ENCODE measurements around the gene GAR1. TPM values are rescaled to one million over a fixed set of nuclear protein-coding genes. Genes with fewer than 3 reads are reported as not detected.

GAR1 gene
- total RNA-seq, 1 donor from 2014 or later, result 8.6 TPM

- TF ChIP-seq, protein P1, sequence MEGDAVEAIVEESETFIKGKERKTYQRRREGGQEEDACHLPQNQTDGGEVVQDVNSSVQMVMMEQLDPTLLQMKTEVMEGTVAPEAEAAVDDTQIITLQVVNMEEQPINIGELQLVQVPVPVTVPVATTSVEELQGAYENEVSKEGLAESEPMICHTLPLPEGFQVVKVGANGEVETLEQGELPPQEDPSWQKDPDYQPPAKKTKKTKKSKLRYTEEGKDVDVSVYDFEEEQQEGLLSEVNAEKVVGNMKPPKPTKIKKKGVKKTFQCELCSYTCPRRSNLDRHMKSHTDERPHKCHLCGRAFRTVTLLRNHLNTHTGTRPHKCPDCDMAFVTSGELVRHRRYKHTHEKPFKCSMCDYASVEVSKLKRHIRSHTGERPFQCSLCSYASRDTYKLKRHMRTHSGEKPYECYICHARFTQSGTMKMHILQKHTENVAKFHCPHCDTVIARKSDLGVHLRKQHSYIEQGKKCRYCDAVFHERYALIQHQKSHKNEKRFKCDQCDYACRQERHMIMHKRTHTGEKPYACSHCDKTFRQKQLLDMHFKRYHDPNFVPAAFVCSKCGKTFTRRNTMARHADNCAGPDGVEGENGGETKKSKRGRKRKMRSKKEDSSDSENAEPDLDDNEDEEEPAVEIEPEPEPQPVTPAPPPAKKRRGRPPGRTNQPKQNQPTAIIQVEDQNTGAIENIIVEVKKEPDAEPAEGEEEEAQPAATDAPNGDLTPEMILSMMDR (IDR thresholded peaks at IDR 0.05; ENCODE audit: borderline replicate concordance), result no peak
- H3K4me3 ChIP-seq, result peak overlapping the region; percentile 61
- peaks cover 18% of the 10 kb centered on the region for H3K9me3 ChIP-seq (replicated peaks)
Observed at GRCh38 chr4:109801099-109801789, 14.3 kb upstream of the GAR1 start.

GRCh38 chr4:109801895-109802319 lies 13.7 kb upstream of the GAR1 start, which contains the start of gene CFI:
Gene CFI (minus strand): TSS chr4:109801999. CDS start chr4:109801971, 28 bp downstream.
- Histone ChIP-seq H3K9me3 (replicated peaks) (peaks cover 12% of the 10 kb centered on the region), H3K36me3 (no peaks in the 10 kb centered on the region), H3K4me1 (peaks cover 5% of the 10 kb centered on the region), H3K4me3 (peak within 1 kb of the TSS; percentile 61), H3K27me3 (ENCODE audit: low read depth) (no peaks in the 10 kb centered on the region), H3K27ac (replicated peaks) (peak within 1 kb of the TSS; percentile 75)
- no peak for DNase-seq
- TF ChIP-seq, protein P1 (IDR thresholded peaks at IDR 0.05; ENCODE audit: borderline replicate concordance), result no peak
- intact Hi-C loops (cut with micrococcal nuclease), result no loop called here

More at GRCh38 chr4:109801099-109801789, 14.3 kb upstream of the GAR1 start:
- H3K4me1 ChIP-seq, result peaks cover 5% of the 10 kb centered on the region
- intact Hi-C loops (cut with micrococcal nuclease), result no loop called here
- DNase-seq, result no peak
- H3K27me3 ChIP-seq (ENCODE audit: low read depth), result no peaks in the 10 kb centered on the region
- no peaks in the 10 kb centered on the region for H3K36me3 ChIP-seq
- H3K27ac ChIP-seq (replicated peaks), result peak overlapping the region; percentile 75

DNA sequence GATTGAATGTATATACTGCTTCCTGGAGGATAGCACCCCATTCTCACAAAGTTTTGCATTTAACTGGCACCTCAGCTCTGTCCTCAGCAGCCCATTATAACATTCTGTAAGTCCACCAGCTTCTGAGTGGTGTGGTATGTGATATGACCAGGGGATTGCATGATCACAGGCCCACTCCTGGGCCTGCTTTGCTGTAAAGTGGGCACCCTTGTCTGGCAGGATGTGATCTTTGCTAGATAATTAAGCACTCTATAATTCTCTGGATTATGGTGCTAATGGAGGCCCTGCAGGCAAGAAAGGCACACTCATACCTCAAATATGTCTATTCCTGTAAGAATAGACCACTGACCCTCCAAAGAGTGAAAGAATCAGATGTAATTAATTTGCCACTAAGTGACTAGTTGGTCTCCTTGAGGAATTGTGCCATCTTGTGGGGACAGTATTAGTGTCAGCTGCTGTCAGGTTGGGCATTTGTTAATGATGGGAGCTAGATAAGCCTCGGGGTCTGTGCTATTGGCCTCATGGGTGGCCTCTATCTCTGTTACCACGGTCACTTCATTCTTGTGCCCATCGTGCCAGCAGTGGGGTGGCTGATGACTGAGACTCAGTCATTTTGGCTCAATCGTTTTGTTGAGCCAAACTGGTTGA lies 11.5 kb upstream of the GAR1 start:
- Histone ChIP-seq H3K4me1 (peaks cover 5% of the 10 kb centered on the region), H3K27me3 (ENCODE audit: low read depth) (no peaks in the 10 kb centered on the region), H3K27ac (replicated peaks) (no peak overlapping the region), H3K4me3 (no peak overlapping the region), H3K36me3 (no peaks in the 10 kb centered on the region), H3K9me3 (replicated peaks) (no peaks in the 10 kb centered on the region)
- intact Hi-C loops (cut with micrococcal nuclease), result no loop called here
- no peak for DNase-seq
- TF ChIP-seq, protein P1 (IDR thresholded peaks at IDR 0.05; ENCODE audit: borderline replicate concordance), result peak; percentile 56

- H3K4me1 ChIP-seq, result peaks cover 4% of the 10 kb centered on the region
- intact Hi-C loops (cut with micrococcal nuclease), result no loop called here
- no peaks in the 10 kb centered on the region for H3K9me3 ChIP-seq (replicated peaks)
- TF ChIP-seq, protein P1 (IDR thresholded peaks at IDR 0.05; ENCODE audit: borderline replicate concordance), result no peak
- H3K36me3 ChIP-seq, result no peaks in the 10 kb centered on the region
- H3K27ac ChIP-seq (replicated peaks), result no peak overlapping the region
- H3K4me3 ChIP-seq, result no peak overlapping the region
- no peak for DNase-seq
- no peaks in the 10 kb centered on the region for H3K27me3 ChIP-seq (ENCODE audit: low read depth)
Observed at GRCh38 chr4:109809655-109810054, 5.9 kb upstream of the GAR1 start.

DNA sequence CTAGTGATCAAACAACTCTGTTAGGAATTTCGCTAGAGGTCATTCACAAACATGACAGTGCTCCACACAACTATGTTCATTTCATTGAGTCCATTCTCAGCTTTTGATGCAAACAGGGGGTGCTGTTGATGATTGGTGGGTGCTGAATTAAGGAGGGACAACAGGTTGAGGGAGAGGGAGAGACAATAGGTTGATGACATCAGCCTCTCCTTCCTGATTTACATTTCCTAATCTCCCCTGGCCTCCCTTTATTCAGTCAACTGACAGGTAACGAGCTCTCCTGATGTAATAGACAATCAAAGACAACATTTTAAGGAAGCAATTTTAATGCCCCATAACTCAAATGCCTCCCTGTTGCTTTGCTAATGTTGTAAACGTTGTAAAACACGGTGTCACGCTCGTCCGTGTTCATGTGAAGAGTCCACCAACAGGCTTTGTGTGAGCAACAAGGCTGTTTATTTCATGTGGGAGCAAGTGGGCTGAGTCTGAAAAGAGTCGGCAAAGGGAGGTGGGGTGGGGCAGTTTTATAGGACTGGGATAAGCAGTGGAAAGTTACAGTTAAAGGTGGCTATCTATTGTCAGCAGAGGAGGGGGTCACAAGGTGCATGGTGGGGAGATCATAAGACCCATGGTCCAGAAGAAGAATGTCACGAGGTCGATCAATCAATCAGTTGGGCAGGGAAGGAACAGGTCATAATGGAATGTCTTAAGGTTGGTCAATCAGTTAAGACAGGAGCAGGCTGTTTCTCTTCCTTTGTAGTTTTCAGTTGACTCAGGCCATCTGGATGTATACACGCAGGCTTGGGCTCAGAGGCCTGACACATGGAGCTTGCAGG lies 4.8 kb upstream of the GAR1 start:
- no peaks in the 10 kb centered on the region for H3K27me3 ChIP-seq (ENCODE audit: low read depth)
- no peaks in the 10 kb centered on the region for H3K9me3 ChIP-seq (replicated peaks)
- H3K27ac ChIP-seq (replicated peaks), result no peak overlapping the region
- peaks cover 15% of the 10 kb centered on the region for H3K4me1 ChIP-seq
- H3K4me3 ChIP-seq, result no peak overlapping the region
- intact Hi-C loops (cut with micrococcal nuclease), result no loop called here
- H3K36me3 ChIP-seq, result no peaks in the 10 kb centered on the region
- DNase-seq, result no peak
- TF ChIP-seq, protein P1 (IDR thresholded peaks at IDR 0.05; ENCODE audit: borderline replicate concordance), result no peak

All from left ventricle myocardium inferior (tissue), 1 donor.